Measurements from ENCODE around the gene GRIA2. TPM values are rescaled to one million over a fixed set of nuclear protein-coding genes. Genes with fewer than 3 reads are reported as not detected.
"Not testable (repeated sequence)": the region's sequence is repeated elsewhere in the genome, so short reads cannot be mapped to it uniquely, and the experiment has no call there.

The GRIA2 gene
- total RNA-seq, 3 donors from 2014 or later = 0.36 to 1.7 TPM; not detected in 1

GRCh38 chr4:157226601-157227000 lies 6.1 kb downstream of the GRIA2 start:
- intact Hi-C loops (cut with DNase I, micrococcal nuclease) = no loop called here
- Histone ChIP-seq H3K4me1 (ENCODE audit: low read depth) (no peaks in the 10 kb centered on the region), H3K4me3 (no peak overlapping the region), H3K36me3 (ENCODE audit: low read depth) (no peaks in the 10 kb centered on the region), H3K9me3 (no peaks in the 10 kb centered on the region)
- no peak for DNase-seq
- TF ChIP-seq CTCF (IDR thresholded peaks at IDR 0.05) = no peak
- ATAC-seq = no peak

GRCh38 chr4:157231525-157231924 lies 11.0 kb downstream of the GRIA2 start:
- H3K36me3 ChIP-seq (ENCODE audit: low read depth) = no peaks in the 10 kb centered on the region
- intact Hi-C loops (cut with DNase I, micrococcal nuclease) = no loop called here
- ATAC-seq (no peak), DNase-seq (no peak)
- H3K4me3 ChIP-seq = no peak overlapping the region
- H3K9me3 ChIP-seq = no peaks in the 10 kb centered on the region
- H3K4me1 ChIP-seq (ENCODE audit: low read depth) = no peaks in the 10 kb centered on the region
- no peak for TF ChIP-seq CTCF (IDR thresholded peaks at IDR 0.05)

GRCh38 chr4:157242871-157243270 lies 22.3 kb downstream of the GRIA2 start:
- DNase-seq = no peak
- Histone ChIP-seq H3K4me1 (ENCODE audit: low read depth) (no peaks in the 10 kb centered on the region), H3K4me3 (no peak overlapping the region), H3K9me3 (no peaks in the 10 kb centered on the region), H3K36me3 (ENCODE audit: low read depth) (no peaks in the 10 kb centered on the region)
- intact Hi-C loops (cut with DNase I, micrococcal nuclease) = no loop called here
- no peak for ATAC-seq
- no peak for TF ChIP-seq CTCF (IDR thresholded peaks at IDR 0.05)

- DNase-seq = no peak
- no peak for TF ChIP-seq CTCF (IDR thresholded peaks at IDR 0.05)
These were observed 23.8 kb downstream of the GRIA2 start for GRCh38 chr4:157244348-157244747.

GRCh38 chr4:157245351-157245750 lies 24.8 kb downstream of the GRIA2 start:
- DNase-seq = no peak
- intact Hi-C loops (cut with DNase I, micrococcal nuclease) = no loop called here
- TF ChIP-seq CTCF (IDR thresholded peaks at IDR 0.05) = no peak
- Histone ChIP-seq H3K4me3 (no peak overlapping the region), H3K4me1 (ENCODE audit: low read depth) (no peaks in the 10 kb centered on the region), H3K36me3 (ENCODE audit: low read depth) (no peaks in the 10 kb centered on the region), H3K9me3 (no peaks in the 10 kb centered on the region)
- ATAC-seq = no peak

More at GRCh38 chr4:157244348-157244747, 23.8 kb downstream of the GRIA2 start:
- Histone ChIP-seq H3K4me3 (no peak overlapping the region), H3K9me3 (no peaks in the 10 kb centered on the region), H3K4me1 (ENCODE audit: low read depth) (no peaks in the 10 kb centered on the region), H3K36me3 (ENCODE audit: low read depth) (no peaks in the 10 kb centered on the region)
- no peak for ATAC-seq
- intact Hi-C loops (cut with DNase I, micrococcal nuclease) = no loop called here

GRCh38 chr4:157246964-157247363 lies 26.4 kb downstream of the GRIA2 start:
- Histone ChIP-seq H3K36me3 (ENCODE audit: low read depth) (no peaks in the 10 kb centered on the region), H3K4me3 (no peak overlapping the region), H3K9me3 (no peaks in the 10 kb centered on the region), H3K4me1 (ENCODE audit: low read depth) (no peaks in the 10 kb centered on the region)
- no peak for ATAC-seq
- intact Hi-C loops (cut with DNase I, micrococcal nuclease) = no loop called here
- no peak for TF ChIP-seq CTCF (IDR thresholded peaks at IDR 0.05)
- DNase-seq = no peak

- intact Hi-C loops (cut with DNase I, micrococcal nuclease); DNase-seq; ATAC-seq: not testable (repeated sequence)
These were observed 37.6 kb downstream of the GRIA2 start for GRCh38 chr4:157258165-157258564.

More at GRCh38 chr4:157258165-157258564, 37.6 kb downstream of the GRIA2 start:
- H3K36me3 ChIP-seq (ENCODE audit: low read depth); H3K4me3 ChIP-seq; H3K4me1 ChIP-seq (ENCODE audit: low read depth): not testable (repeated sequence)
- H3K9me3 ChIP-seq = peaks cover 18% of the 10 kb centered on the region
